Stomach (tissue), 9 donors: ENCODE data around the gene UNC5B. TPM values are rescaled to one million over a fixed set of nuclear protein-coding genes. Genes with fewer than 3 reads are reported as not detected.

Experiments
- DNase-seq, 2 donors: peaks; one replicate each; pipeline versions ENCODE4 v3.0.0 to v3.0.0-alpha.2; 2013 to 2019
- H3K27ac ChIP-seq, 5 donors: fragments of 200-600 bp in 4 of 5; sonication (generic) in 4 of 5; one replicate each; pipeline ENCODE4 v1.5.1; 2013 to 2019; ENCODE audit warnings: mild to moderate bottlenecking in 1 of 5, moderate library complexity in 1 of 5
- H3K27me3 ChIP-seq, 3 donors: fragments of 200-600 bp; sonication (generic); one replicate each; pipeline ENCODE4 v1.5.1; 2017 to 2019; ENCODE audit warnings: mixed run types in 1 of 3
- H3K36me3 ChIP-seq, 4 donors: fragments of 200-600 bp; sonication (generic); 1 replicate in 3 of 4; 2 replicates in 1 of 4; pipeline ENCODE4 v1.5.1; 2016 to 2019
- H3K4me1 ChIP-seq, 4 donors: fragments of 200-600 bp; sonication (generic); one replicate each; pipeline ENCODE4 v1.5.1; 2016 to 2019
- H3K4me3 ChIP-seq, 4 donors: fragments of 200-600 bp; sonication (generic) in 3 of 4; one replicate each; pipeline ENCODE4 v1.5.1; 2016 to 2019; ENCODE audit warnings: mild to moderate bottlenecking in 1 of 4
- H3K9me3 ChIP-seq, 4 donors: fragments of 200-600 bp; sonication (generic); one replicate each; pipeline ENCODE4 v1.5.1; 2016 to 2019
- CTCF ChIP-seq, 7 experiments: fragments of 450-650 bp in 4 of 7; fragments of 200-600 bp in 3 of 7; sonication (generic) in 3 of 7; IDR thresholded peaks; one replicate each; pipeline ENCODE4 v1.5.1; 2016 to 2019; ENCODE audit warnings: antibody characterized with exemption in 7 of 7, control low read depth in 2 of 7, mild to moderate bottlenecking in 1 of 7
- EP300 ChIP-seq: sonication (generic); formaldehyde crosslinking; IDR thresholded peaks from one replicate; pipeline ENCODE4 v1.6.1; 2017; ENCODE audit warnings: antibody characterized with exemption
- POLR2A ChIP-seq, 4 donors: fragments of 450-650 bp; IDR thresholded peaks; one replicate each; pipeline ENCODE4 v1.6.1; 2016; ENCODE audit warnings: antibody characterized with exemption in 4 of 4, control low read depth in 2 of 4, mild to moderate bottlenecking in 1 of 4, moderate library complexity in 1 of 4
- POLR2AphosphoS5 ChIP-seq, 3 donors: sonication (generic); formaldehyde crosslinking; IDR thresholded peaks; one replicate each; pipeline ENCODE4 v1.6.1; 2016; ENCODE audit warnings: antibody characterized with exemption in 3 of 3
- WGBS, 5 donors: extraction: QIAGEN DNeasy Blood & Tissue Kit in 3 of 5; methylation state at CpG; one replicate each; pipeline versions ENCODE4 v1.1.5 to v1.1.7; 2013 to 2018; 5-methylcytosine and 5-hydroxymethylcytosine counted together
- intact Hi-C: fragments of 100-400 bp; cut with DNase I; formaldehyde crosslinking; loops from one replicate; pipeline ENCODE4 v1.15.1; 2023; ENCODE audit warnings: low total_unique reads
- polyA plus RNA-seq, 3 donors: library from polyadenylated mRNA; stranded (reverse); fragments of 200-250 nt; gene quantifications; one replicate each; pipeline ENCODE4 v1.2.3, GENCODE V29; 2013
- total RNA-seq, 5 donors: library from RNA; depleted of rRNA; stranded (reverse); fragments of >200 nt; gene quantifications; one replicate each; pipeline versions ENCODE4 v1.1.0 to v1.2.3, GENCODE V29; 2014 to 2016
- donor health status: healthy with polysubstance abuse.
- donor health status: Bipolar disorder and iron deficiency.
- donor health status: healthy.

UNC5B gene
- total and polyA plus RNA-seq, 8 donors, result 1.4 to 42.9 (median 5.7) TPM

DNA sequence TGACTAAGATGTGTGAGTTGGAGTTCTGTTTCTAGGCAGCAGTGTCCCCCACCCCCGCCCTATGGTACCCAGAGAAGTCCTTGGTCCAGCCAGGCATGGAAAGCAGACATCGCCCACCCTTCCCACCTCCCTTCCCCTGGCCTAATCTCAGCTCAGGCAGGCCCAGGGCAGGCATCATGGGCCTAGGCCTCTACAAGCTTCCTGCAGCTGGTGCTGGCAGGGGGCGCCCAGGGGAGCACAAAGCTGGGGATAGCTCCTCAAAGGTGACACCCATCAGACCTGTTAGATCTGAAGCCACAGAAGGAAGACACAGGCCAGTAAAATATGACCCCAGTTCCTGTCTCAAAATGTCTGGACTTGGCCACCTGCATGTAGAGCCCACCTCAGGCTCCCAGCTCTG lies 18.9 kb upstream of the UNC5B start:
- Histone ChIP-seq H3K4me3 (no peak overlapping the region), H3K9me3 (peaks cover 5 to 24% (median 19%) of the 10 kb centered on the region in 4 donors), H3K27me3 (peaks cover 0 to 21% (median 0%) of the 10 kb centered on the region in 3 donors), H3K27ac (no peak overlapping the region), H3K4me1 (no peaks in the 10 kb centered on the region), H3K36me3 (no peaks in the 10 kb centered on the region)
- 86 to 100% (median 89%) methylated on average over 1 to 3 of the region's 3 CpGs for WGBS, 5 donors
- TF ChIP-seq POLR2A (IDR thresholded peaks at IDR 0.05) (no peak), EP300 (no peak), CTCF (IDR thresholded peaks at IDR 0.05) (no peak), POLR2AphosphoS5 (IDR thresholded peaks at IDR 0.05) (no peak)
- intact Hi-C loops, result loop anchor here (10.0 kb wide), 1 partner anchor 259 kb away; no protein-coding TSS in a partner anchor
- no peak for DNase-seq

DNA sequence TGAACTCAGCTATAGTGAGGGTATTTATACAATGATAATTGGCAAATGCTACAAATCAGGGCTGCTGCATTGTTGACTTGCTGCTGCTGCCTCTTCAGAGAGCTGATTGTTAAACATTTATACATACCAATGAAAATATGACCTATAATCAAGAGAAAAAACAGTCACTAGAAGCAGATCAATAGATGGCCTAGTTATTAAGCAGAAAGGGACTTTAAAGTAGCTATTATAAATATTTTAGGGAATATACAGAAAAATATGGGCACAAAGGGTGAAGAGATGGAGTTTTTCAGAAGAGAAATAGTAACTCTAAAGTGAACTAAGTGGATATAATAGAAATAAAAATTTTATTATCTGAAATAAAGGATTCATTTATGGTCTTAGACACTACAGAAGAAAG lies 14.4 kb upstream of the UNC5B start:
- Histone ChIP-seq H3K4me1 (no peaks in the 10 kb centered on the region), H3K27ac (no peak overlapping the region), H3K27me3 (no peaks in the 10 kb centered on the region), H3K4me3 (no peak overlapping the region), H3K36me3 (no peaks in the 10 kb centered on the region), H3K9me3 (peaks cover 5 to 30% (median 26%) of the 10 kb centered on the region in 4 donors)
- no peak for DNase-seq
- intact Hi-C loops, result loop anchor here (10.0 kb wide), 1 partner anchor 263 kb away; no protein-coding TSS in a partner anchor
- no peak for TF ChIP-seq POLR2A (IDR thresholded peaks at IDR 0.05)
- no peak for TF ChIP-seq EP300
- no peak for TF ChIP-seq POLR2AphosphoS5 (IDR thresholded peaks at IDR 0.05)
- TF ChIP-seq CTCF (IDR thresholded peaks at IDR 0.05), result no peak

DNA sequence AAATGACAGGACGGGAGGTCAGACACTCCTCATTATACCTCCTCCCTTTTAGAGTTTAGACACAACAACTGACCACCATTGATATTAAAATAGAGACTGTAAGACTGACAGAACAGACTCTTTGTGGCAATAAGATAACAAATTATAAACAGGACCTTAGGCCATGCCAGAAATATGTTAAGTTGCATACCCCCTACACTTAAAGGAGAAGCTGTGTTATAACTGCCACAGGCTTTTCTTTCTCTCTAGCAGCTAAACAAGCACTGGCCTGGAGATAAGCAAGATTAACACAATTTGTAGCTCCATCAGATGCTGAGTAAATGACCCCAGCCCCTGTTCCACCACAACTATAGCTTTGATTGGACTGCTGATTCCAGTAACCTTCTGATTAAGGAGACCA lies 10.5 kb upstream of the UNC5B start:
- DNase-seq, result no peak
- H3K27me3 ChIP-seq, result peaks cover 0 to 18% (median 0%) of the 10 kb centered on the region in 3 donors
- no peaks in the 10 kb centered on the region for H3K36me3 ChIP-seq
- TF ChIP-seq POLR2AphosphoS5 (IDR thresholded peaks at IDR 0.05), result no peak
- intact Hi-C loops, result no loop called here
- no peak overlapping the region for H3K27ac ChIP-seq
- H3K4me1 ChIP-seq, result no peaks in the 10 kb centered on the region
- WGBS, 5 donors, result 0 to 88% (median 81%) methylated on average over 1 of the region's 1 CpG
- H3K9me3 ChIP-seq, result peaks cover 5 to 24% (median 22%) of the 10 kb centered on the region in 4 donors
- H3K4me3 ChIP-seq, result no peak overlapping the region

- 80 to 92% (median 84%) methylated on average over 1 of the region's 1 CpG for WGBS, 5 donors
- no peak overlapping the region for H3K4me3 ChIP-seq
These were observed 10.1 kb upstream of the UNC5B start for GRCh38 chr10:71202314-71202713.

More at GRCh38 chr10:71202314-71202713, 10.1 kb upstream of the UNC5B start:
- no peaks in the 10 kb centered on the region for H3K4me1 ChIP-seq
- TF ChIP-seq CTCF (IDR thresholded peaks at IDR 0.05) (no peak), POLR2AphosphoS5 (IDR thresholded peaks at IDR 0.05) (no peak), POLR2A (IDR thresholded peaks at IDR 0.05) (no peak)
- intact Hi-C loops, result no loop called here
- DNase-seq, result no peak
- no peaks in the 10 kb centered on the region for H3K36me3 ChIP-seq
- peaks cover 5 to 20% (median 17%) of the 10 kb centered on the region in 4 donors for H3K9me3 ChIP-seq
- no peak overlapping the region for H3K27ac ChIP-seq
- peaks cover 0 to 22% (median 0%) of the 10 kb centered on the region in 3 donors for H3K27me3 ChIP-seq
